DOHH2 (cell line): ENCODE results near the gene GCLC.

Experiments used
- CTCF ChIP-seq: fragments of 200-600 bp; sonication (generic); IDR thresholded peaks from one replicate; pipeline ENCODE4 v1.5.1; 2014; ENCODE audit warnings: antibody characterized with exemption, mild to moderate bottlenecking, low read depth, low read length; ENCODE audit not compliant: poor library complexity, severe bottlenecking
- EZH2phosphoT487 ChIP-seq: fragments of 200-600 bp; sonication (generic); IDR thresholded peaks from 2 replicates; pipeline ENCODE4 v1.6.1; 2017; ENCODE audit warnings: borderline replicate concordance, mild to moderate bottlenecking, antibody characterized with exemption, low read length, moderate library complexity, mixed read lengths

GRCh38 chr6:53496797-53497375, 48.0 kb downstream of the GCLC start:
- TF ChIP-seq CTCF (no peak), EZH2phosphoT487 (no peak)
